DOHH2 (cell line): Measurements from ENCODE around the gene PRKAR1B.

ENCODE experiments used
- H3F3A ChIP-seq: fragments of 200-600 bp; sonication (generic), shearing (Covaris generic); 2 replicates; pipeline ENCODE4 v1.6.0; 2016; ENCODE audit warnings: antibody characterized with exemption, mild to moderate bottlenecking; ENCODE audit not compliant: control insufficient read depth, insufficient read depth
- H3K27ac ChIP-seq: fragments of 200-600 bp; sonication (generic); 2 replicates; pipeline ENCODE4 v1.5.1; 2014; ENCODE audit warnings: low read depth, mild to moderate bottlenecking, low read length, moderate library complexity
- H3K27me3 ChIP-seq: fragments of 200-600 bp; sonication (generic); 2 replicates; pipeline ENCODE4 v1.6.1; 2014; ENCODE audit warnings: mild to moderate bottlenecking, low read length, mixed read lengths; ENCODE audit not compliant: control insufficient read depth
- H3K36me3 ChIP-seq: fragments of 200-600 bp; sonication (generic); 2 replicates; pipeline ENCODE4 v1.6.1; 2014; ENCODE audit warnings: mild to moderate bottlenecking, low read length, moderate library complexity, mixed read lengths; ENCODE audit not compliant: control insufficient read depth
- H3K4me1 ChIP-seq: fragments of 200-600 bp; sonication (generic); 2 replicates; pipeline ENCODE4 v1.6.1; 2014; ENCODE audit warnings: mild to moderate bottlenecking, low read length, mixed read lengths; ENCODE audit not compliant: control insufficient read depth
- H3K4me2 ChIP-seq: fragments of 200-600 bp; sonication (generic); 2 replicates; pipeline ENCODE4 v1.6.0; 2014; ENCODE audit warnings: mild to moderate bottlenecking, low read length, moderate library complexity
- H3K4me3 ChIP-seq: fragments of 200-600 bp; sonication (generic); 2 replicates; pipeline ENCODE4 v1.5.1; 2014; ENCODE audit warnings: mild to moderate bottlenecking, low read length, mixed read lengths
- H3K79me2 ChIP-seq: fragments of 200-600 bp; sonication (generic); 2 replicates; pipeline ENCODE4 v1.6.1; 2014; ENCODE audit warnings: mild to moderate bottlenecking, low read length, mixed read lengths; ENCODE audit not compliant: control insufficient read depth
- H3K9me2 ChIP-seq: fragments of 200-600 bp; sonication (generic); replicated peaks from 2 replicates; pipeline ENCODE4 v1.6.1; 2014; ENCODE audit warnings: mild to moderate bottlenecking, low read length, mixed read lengths; ENCODE audit not compliant: control insufficient read depth
- H3K9me3 ChIP-seq: fragments of 200-600 bp; sonication (generic); 2 replicates; pipeline ENCODE4 v1.6.1; 2014; ENCODE audit warnings: antibody characterized with exemption, low read length, mixed read lengths; ENCODE audit not compliant: control insufficient read depth, insufficient read depth
- H4K20me1 ChIP-seq: fragments of 200-600 bp; sonication (generic); 2 replicates; pipeline ENCODE4 v1.6.0; 2014; ENCODE audit warnings: low read depth, mild to moderate bottlenecking, antibody characterized with exemption, low read length, moderate library complexity; ENCODE audit not compliant: control insufficient read depth, insufficient read depth
- EZH2phosphoT487 ChIP-seq: fragments of 200-600 bp; sonication (generic); IDR thresholded peaks from 2 replicates; pipeline ENCODE4 v1.6.1; 2017; ENCODE audit warnings: borderline replicate concordance, mild to moderate bottlenecking, antibody characterized with exemption, low read length, moderate library complexity, mixed read lengths
- TF ChIP-seq, protein P1 (sequence below): fragments of 200-600 bp; sonication (generic); IDR thresholded peaks from one replicate; pipeline ENCODE4 v1.5.1; 2014; ENCODE audit warnings: antibody characterized with exemption, mild to moderate bottlenecking, low read depth, low read length; ENCODE audit not compliant: poor library complexity, severe bottlenecking

Gene PRKAR1B

DNA sequence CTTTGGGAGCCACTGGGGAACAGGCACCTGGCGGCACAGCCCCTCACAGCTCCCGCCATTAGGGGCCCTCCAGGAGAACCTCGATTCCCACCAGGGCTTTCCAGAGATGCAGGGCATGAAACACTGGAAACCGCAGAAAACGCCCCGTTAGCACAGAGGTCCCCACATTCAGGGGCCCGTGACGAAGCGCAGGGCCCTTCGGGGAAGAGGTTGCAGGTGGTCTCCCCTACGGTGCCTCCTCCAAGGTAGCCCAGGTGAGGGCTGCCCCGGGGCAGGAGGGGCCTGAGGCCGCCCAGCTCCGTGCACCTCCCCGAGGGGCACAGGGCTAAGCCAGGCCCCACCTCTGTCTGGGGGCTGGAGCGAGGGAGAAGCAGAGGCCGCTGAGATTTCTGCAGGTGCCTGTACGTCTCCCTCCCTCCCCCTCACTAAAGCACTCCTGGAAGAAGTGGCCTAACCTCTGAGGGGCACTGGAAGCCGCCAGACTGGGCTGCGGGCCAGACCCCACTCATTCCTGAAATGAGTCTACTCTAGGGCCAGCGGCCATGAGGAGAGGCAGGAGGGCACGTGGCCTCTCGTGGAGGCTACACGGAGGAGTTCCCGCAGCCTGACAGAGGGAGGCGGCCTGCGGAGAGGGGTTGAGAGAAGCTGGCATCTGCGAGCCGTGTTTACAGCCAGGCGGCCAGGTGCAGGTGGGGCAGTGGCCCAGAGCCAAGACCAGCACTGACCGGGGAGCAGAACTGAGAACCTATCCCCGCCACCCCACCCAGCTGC is 214.4 kb downstream of the PRKAR1B start:
- H3K4me3 ChIP-seq = no peak overlapping the region
- H3F3A ChIP-seq = no peaks in the 10 kb centered on the region
- H3K9me3 ChIP-seq = no peaks in the 10 kb centered on the region
- H3K9me2 ChIP-seq = no peaks in the 10 kb centered on the region
- H3K36me3 ChIP-seq = no peaks in the 10 kb centered on the region
- TF ChIP-seq, protein P1, sequence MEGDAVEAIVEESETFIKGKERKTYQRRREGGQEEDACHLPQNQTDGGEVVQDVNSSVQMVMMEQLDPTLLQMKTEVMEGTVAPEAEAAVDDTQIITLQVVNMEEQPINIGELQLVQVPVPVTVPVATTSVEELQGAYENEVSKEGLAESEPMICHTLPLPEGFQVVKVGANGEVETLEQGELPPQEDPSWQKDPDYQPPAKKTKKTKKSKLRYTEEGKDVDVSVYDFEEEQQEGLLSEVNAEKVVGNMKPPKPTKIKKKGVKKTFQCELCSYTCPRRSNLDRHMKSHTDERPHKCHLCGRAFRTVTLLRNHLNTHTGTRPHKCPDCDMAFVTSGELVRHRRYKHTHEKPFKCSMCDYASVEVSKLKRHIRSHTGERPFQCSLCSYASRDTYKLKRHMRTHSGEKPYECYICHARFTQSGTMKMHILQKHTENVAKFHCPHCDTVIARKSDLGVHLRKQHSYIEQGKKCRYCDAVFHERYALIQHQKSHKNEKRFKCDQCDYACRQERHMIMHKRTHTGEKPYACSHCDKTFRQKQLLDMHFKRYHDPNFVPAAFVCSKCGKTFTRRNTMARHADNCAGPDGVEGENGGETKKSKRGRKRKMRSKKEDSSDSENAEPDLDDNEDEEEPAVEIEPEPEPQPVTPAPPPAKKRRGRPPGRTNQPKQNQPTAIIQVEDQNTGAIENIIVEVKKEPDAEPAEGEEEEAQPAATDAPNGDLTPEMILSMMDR = no peak
- no peak for TF ChIP-seq EZH2phosphoT487
- H3K4me2 ChIP-seq = no peak overlapping the region
- no peak overlapping the region for H3K27ac ChIP-seq
- H3K79me2 ChIP-seq = no peaks in the 10 kb centered on the region
- H3K4me1 ChIP-seq = no peaks in the 10 kb centered on the region
- no peaks in the 10 kb centered on the region for H4K20me1 ChIP-seq
- peaks cover 5% of the 10 kb centered on the region for H3K27me3 ChIP-seq

GRCh38 chr7:512146-512510 is 215.0 kb downstream of the PRKAR1B start:
- peaks cover 4% of the 10 kb centered on the region; the same call in 1 of the 2 replicates for H3K27me3 ChIP-seq
- H3K36me3 ChIP-seq = no peaks in the 10 kb centered on the region
- H3K9me3 ChIP-seq = no peaks in the 10 kb centered on the region
- H3K4me1 ChIP-seq = no peaks in the 10 kb centered on the region
- TF ChIP-seq EZH2phosphoT487 = no peak
- TF ChIP-seq, protein P1 = no peak
- H3K4me2 ChIP-seq = no peak overlapping the region
- no peaks in the 10 kb centered on the region for H4K20me1 ChIP-seq
- no peaks in the 10 kb centered on the region for H3K9me2 ChIP-seq
- H3K4me3 ChIP-seq = no peak overlapping the region
- H3F3A ChIP-seq = no peaks in the 10 kb centered on the region
- H3K27ac ChIP-seq = no peak overlapping the region
- H3K79me2 ChIP-seq = no peaks in the 10 kb centered on the region

GRCh38 chr7:511476-512145 is 215.5 kb downstream of the PRKAR1B start:
- peaks cover 4% of the 10 kb centered on the region; the same call in 1 of the 2 replicates for H3K27me3 ChIP-seq
- no peaks in the 10 kb centered on the region for H4K20me1 ChIP-seq
- no peak overlapping the region for H3K4me3 ChIP-seq
- H3K9me3 ChIP-seq = no peaks in the 10 kb centered on the region
- H3K9me2 ChIP-seq = no peaks in the 10 kb centered on the region
- no peak overlapping the region for H3K27ac ChIP-seq
- TF ChIP-seq EZH2phosphoT487 = no peak
- TF ChIP-seq, protein P1 = no peak
- H3K4me2 ChIP-seq = no peak overlapping the region
- H3K4me1 ChIP-seq = no peaks in the 10 kb centered on the region
- no peaks in the 10 kb centered on the region for H3F3A ChIP-seq
- H3K79me2 ChIP-seq = no peaks in the 10 kb centered on the region
- no peaks in the 10 kb centered on the region for H3K36me3 ChIP-seq
